Measurements from ENCODE around the gene TMCC2. TPM values are rescaled to one million over a fixed set of nuclear protein-coding genes. Genes with fewer than 3 reads are reported as not detected.

TMCC2 gene
- polyA plus RNA-seq, 3 donors: 0.16 to 0.27 TPM; not detected in 1

DNA sequence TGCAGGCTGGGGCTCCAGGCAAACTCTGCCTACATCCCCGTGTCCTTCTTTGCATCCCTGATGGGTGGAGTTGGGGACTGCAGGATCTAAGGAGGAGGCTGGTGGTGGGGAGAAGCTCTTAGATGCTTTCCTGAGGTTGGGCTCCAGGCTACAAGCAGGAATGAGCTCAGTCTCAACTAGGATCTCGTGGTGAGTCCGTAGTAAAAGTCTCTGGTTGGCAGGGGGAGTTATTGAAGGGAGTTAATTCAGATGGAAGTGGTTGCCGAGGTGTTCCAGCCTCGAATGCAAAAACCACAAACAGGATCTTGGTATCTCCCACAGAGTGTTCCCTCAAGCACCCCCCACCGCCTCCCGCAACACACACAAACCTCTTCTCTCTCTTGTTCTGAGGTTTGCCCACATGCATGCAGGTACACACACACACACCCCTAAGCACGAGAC is 35.0 kb downstream of the TMCC2 start:
- Histone ChIP-seq H3K27me3 (ENCODE audit: control insufficient read depth in 2 of 2, insufficient read depth in 2 of 2, low read length in 2 of 2) (peaks cover 0 to 3% of the 10 kb centered on the region in 2 donors), H3K79me2 (ENCODE audit: insufficient read depth, low read length) (no peaks in the 10 kb centered on the region), H2AFZ (ENCODE audit: insufficient read depth, low read depth, low read length, poor library complexity, severe bottlenecking) (no peak overlapping the region), H3K4me3 (replicated peaks in 1 of 3; ENCODE audit: low read depth in 2 of 3, low read length in 3 of 3) (no peak overlapping the region), H3K9me3 (replicated peaks in 1 of 2; ENCODE audit: control insufficient read depth in 1 of 2, insufficient read depth in 1 of 2, low read length in 2 of 2) (no peaks in the 10 kb centered on the region), H3K36me3 (replicated peaks in 1 of 2; ENCODE audit: control insufficient read depth in 1 of 2, insufficient read depth in 2 of 2, low read length in 2 of 2) (no peaks in the 10 kb centered on the region), H3K9ac (ENCODE audit: insufficient read depth, low read length, poor library complexity, severe bottlenecking) (no peak overlapping the region), H3K27ac (ENCODE audit: low read depth in 1 of 2, low read length in 2 of 2) (no peak overlapping the region), H4K20me1 (ENCODE audit: insufficient read depth, low read length) (no peaks in the 10 kb centered on the region), H3K4me1 (ENCODE audit: control insufficient read depth in 1 of 2, insufficient read depth in 2 of 2, low read length in 2 of 2) (peaks cover 35 to 49% of the 10 kb centered on the region in 2 donors), H3K4me2 (replicated peaks; ENCODE audit: extremely low read depth, low read length, poor library complexity, severe bottlenecking) (no peak overlapping the region)
- peak overlapping the region in 1 of 2 donors; percentile 37 for H3K4me3 Mint-ChIP-seq
- WGBS (ENCODE audit: insufficient coverage): 0% methylated on average over 2 of the region's 8 CpGs
- peaks cover 13 to 31% (median 19%) of the 10 kb centered on the region in 3 donors for H3K27me3 Mint-ChIP-seq (ENCODE audit: low read depth in 3 of 3)
- H3K4me1 Mint-ChIP-seq: peaks cover 45% of the 10 kb centered on the region
- H3K27ac Mint-ChIP-seq: no peak overlapping the region
- TF ChIP-seq, protein P1, sequence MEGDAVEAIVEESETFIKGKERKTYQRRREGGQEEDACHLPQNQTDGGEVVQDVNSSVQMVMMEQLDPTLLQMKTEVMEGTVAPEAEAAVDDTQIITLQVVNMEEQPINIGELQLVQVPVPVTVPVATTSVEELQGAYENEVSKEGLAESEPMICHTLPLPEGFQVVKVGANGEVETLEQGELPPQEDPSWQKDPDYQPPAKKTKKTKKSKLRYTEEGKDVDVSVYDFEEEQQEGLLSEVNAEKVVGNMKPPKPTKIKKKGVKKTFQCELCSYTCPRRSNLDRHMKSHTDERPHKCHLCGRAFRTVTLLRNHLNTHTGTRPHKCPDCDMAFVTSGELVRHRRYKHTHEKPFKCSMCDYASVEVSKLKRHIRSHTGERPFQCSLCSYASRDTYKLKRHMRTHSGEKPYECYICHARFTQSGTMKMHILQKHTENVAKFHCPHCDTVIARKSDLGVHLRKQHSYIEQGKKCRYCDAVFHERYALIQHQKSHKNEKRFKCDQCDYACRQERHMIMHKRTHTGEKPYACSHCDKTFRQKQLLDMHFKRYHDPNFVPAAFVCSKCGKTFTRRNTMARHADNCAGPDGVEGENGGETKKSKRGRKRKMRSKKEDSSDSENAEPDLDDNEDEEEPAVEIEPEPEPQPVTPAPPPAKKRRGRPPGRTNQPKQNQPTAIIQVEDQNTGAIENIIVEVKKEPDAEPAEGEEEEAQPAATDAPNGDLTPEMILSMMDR (IDR thresholded peaks at IDR 0.05): no peak
- intact Hi-C loops (cut with micrococcal nuclease): no loop called here
- no peaks in the 10 kb centered on the region for H3K36me3 Mint-ChIP-seq
- no peaks in the 10 kb centered on the region for H3K9me3 Mint-ChIP-seq
- DNase-seq: no peak

DNA sequence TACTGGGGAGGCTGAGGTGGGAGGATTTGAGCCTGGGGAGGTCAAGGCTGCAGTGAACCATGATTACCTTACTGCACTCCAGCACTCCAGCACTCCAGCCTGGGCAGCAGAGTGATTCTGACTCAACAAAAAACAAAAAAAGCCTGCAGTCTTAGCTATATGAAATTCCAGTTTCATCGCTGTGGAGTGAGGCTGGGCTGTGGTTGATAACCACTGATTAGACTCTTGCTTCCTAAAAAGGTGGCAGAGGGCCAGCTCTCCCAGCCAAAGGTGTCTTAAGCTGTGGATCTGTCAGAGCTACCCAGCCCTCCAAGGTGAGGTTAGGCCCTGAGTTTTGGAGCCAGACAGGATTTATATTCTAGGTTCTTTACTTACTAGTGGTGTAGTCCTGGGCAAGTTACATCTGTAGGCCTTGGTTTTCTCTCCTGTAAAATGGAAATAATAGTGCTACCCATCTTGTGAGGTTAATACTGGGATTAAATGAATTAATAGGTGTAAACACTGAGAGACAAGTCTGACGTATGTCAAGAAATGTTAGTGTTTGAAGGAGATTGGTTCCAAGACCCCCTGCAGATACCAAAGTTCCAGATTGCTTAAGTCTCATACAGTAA is 35.9 kb downstream of the TMCC2 start:
- Histone ChIP-seq H3K4me3 (replicated peaks in 1 of 3; ENCODE audit: low read depth in 2 of 3, low read length in 3 of 3) (no peak overlapping the region), H3K27me3 (ENCODE audit: control insufficient read depth in 2 of 2, insufficient read depth in 2 of 2, low read length in 2 of 2) (peaks cover 0 to 3% of the 10 kb centered on the region in 2 donors), H3K4me2 (replicated peaks; ENCODE audit: extremely low read depth, low read length, poor library complexity, severe bottlenecking) (no peak overlapping the region), H3K27ac (ENCODE audit: low read depth in 1 of 2, low read length in 2 of 2) (no peak overlapping the region), H3K36me3 (replicated peaks in 1 of 2; ENCODE audit: control insufficient read depth in 1 of 2, insufficient read depth in 2 of 2, low read length in 2 of 2) (no peaks in the 10 kb centered on the region), H3K4me1 (ENCODE audit: control insufficient read depth in 1 of 2, insufficient read depth in 2 of 2, low read length in 2 of 2) (peaks cover 34 to 47% of the 10 kb centered on the region in 2 donors), H3K79me2 (ENCODE audit: insufficient read depth, low read length) (no peaks in the 10 kb centered on the region), H3K9me3 (replicated peaks in 1 of 2; ENCODE audit: control insufficient read depth in 1 of 2, insufficient read depth in 1 of 2, low read length in 2 of 2) (no peaks in the 10 kb centered on the region), H2AFZ (ENCODE audit: insufficient read depth, low read depth, low read length, poor library complexity, severe bottlenecking) (no peak overlapping the region), H3K9ac (ENCODE audit: insufficient read depth, low read length, poor library complexity, severe bottlenecking) (no peak overlapping the region), H4K20me1 (ENCODE audit: insufficient read depth, low read length) (no peaks in the 10 kb centered on the region)
- no peaks in the 10 kb centered on the region for H3K9me3 Mint-ChIP-seq
- H3K36me3 Mint-ChIP-seq: no peaks in the 10 kb centered on the region
- H3K4me1 Mint-ChIP-seq: peaks cover 44% of the 10 kb centered on the region
- WGBS (ENCODE audit: insufficient coverage): 40% methylated on average over 1 of the region's 2 CpGs
- TF ChIP-seq, protein P1 (IDR thresholded peaks at IDR 0.05): no peak
- H3K27me3 Mint-ChIP-seq (ENCODE audit: low read depth in 3 of 3): peaks cover 13 to 34% (median 19%) of the 10 kb centered on the region in 3 donors
- no peak for DNase-seq
- intact Hi-C loops (cut with micrococcal nuclease): no loop called here
- H3K4me3 Mint-ChIP-seq: no peak overlapping the region
- no peak overlapping the region for H3K27ac Mint-ChIP-seq
